PFSK-1 (cell line): ENCODE measurements around the gene MYH6.

Experiments
- FOXP2 ChIP-seq: optimal IDR thresholded peaks from 2 replicates; pipeline ENCODE3; 2011; ENCODE audit warnings: borderline replicate concordance, control low read depth, inconsistent platforms; ENCODE audit not compliant: insufficient read depth; ENCODE audit errors: extremely low read length, extremely low read depth
- POLR2AphosphoS5 ChIP-seq: IDR thresholded peaks from 2 replicates; pipeline ENCODE4 v1.6.1; 2012; ENCODE audit warnings: low read depth, mild to moderate bottlenecking, control low read depth, low read length, moderate library complexity
- SIN3A ChIP-seq: IDR thresholded peaks from 2 replicates; pipeline ENCODE4 v1.6.1; 2012; ENCODE audit warnings: mild to moderate bottlenecking, low read length, moderate library complexity, borderline replicate concordance; ENCODE audit not compliant: insufficient read depth
- TAF1 ChIP-seq: IDR thresholded peaks from 2 replicates; pipeline ENCODE4 v1.6.1; 2012; ENCODE audit warnings: low read length, control low read depth, borderline replicate concordance; ENCODE audit not compliant: insufficient read depth
- TF ChIP-seq, protein P1 (sequence below), 2 experiments: IDR thresholded peaks; 2 replicates each; pipeline versions ENCODE4 v1.6.1 to v1.8.0; 2011 to 2012; ENCODE audit warnings: low read depth in 2 of 2, low read length in 2 of 2, control low read depth in 1 of 2, inconsistent platforms in 1 of 2, mild to moderate bottlenecking in 1 of 2, moderate library complexity in 1 of 2; ENCODE audit not compliant: insufficient read depth in 1 of 2

The MYH6 gene

GRCh38 chr14:23382276-23382675, 25.8 kb downstream of the MYH6 start:
- no peak for TF ChIP-seq SIN3A
- TF ChIP-seq TAF1 = no peak
- TF ChIP-seq POLR2AphosphoS5 = no peak
- no peak for TF ChIP-seq FOXP2
- TF ChIP-seq, protein P1, sequence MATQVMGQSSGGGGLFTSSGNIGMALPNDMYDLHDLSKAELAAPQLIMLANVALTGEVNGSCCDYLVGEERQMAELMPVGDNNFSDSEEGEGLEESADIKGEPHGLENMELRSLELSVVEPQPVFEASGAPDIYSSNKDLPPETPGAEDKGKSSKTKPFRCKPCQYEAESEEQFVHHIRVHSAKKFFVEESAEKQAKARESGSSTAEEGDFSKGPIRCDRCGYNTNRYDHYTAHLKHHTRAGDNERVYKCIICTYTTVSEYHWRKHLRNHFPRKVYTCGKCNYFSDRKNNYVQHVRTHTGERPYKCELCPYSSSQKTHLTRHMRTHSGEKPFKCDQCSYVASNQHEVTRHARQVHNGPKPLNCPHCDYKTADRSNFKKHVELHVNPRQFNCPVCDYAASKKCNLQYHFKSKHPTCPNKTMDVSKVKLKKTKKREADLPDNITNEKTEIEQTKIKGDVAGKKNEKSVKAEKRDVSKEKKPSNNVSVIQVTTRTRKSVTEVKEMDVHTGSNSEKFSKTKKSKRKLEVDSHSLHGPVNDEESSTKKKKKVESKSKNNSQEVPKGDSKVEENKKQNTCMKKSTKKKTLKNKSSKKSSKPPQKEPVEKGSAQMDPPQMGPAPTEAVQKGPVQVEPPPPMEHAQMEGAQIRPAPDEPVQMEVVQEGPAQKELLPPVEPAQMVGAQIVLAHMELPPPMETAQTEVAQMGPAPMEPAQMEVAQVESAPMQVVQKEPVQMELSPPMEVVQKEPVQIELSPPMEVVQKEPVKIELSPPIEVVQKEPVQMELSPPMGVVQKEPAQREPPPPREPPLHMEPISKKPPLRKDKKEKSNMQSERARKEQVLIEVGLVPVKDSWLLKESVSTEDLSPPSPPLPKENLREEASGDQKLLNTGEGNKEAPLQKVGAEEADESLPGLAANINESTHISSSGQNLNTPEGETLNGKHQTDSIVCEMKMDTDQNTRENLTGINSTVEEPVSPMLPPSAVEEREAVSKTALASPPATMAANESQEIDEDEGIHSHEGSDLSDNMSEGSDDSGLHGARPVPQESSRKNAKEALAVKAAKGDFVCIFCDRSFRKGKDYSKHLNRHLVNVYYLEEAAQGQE (IDR thresholded peaks at IDR 0.05; ENCODE audit: insufficient read depth in 1 of 2, low read depth in 2 of 2, low read length in 2 of 2) = no peak

- TF ChIP-seq TAF1 = no peak
- TF ChIP-seq POLR2AphosphoS5 = no peak
- TF ChIP-seq FOXP2 = no peak
- no peak for TF ChIP-seq SIN3A
- TF ChIP-seq, protein P1 (IDR thresholded peaks at IDR 0.05; ENCODE audit: insufficient read depth in 1 of 2, low read depth in 2 of 2, low read length in 2 of 2) = no peak
These were observed 26.2 kb downstream of the MYH6 start for GRCh38 chr14:23381871-23382270.

DNA sequence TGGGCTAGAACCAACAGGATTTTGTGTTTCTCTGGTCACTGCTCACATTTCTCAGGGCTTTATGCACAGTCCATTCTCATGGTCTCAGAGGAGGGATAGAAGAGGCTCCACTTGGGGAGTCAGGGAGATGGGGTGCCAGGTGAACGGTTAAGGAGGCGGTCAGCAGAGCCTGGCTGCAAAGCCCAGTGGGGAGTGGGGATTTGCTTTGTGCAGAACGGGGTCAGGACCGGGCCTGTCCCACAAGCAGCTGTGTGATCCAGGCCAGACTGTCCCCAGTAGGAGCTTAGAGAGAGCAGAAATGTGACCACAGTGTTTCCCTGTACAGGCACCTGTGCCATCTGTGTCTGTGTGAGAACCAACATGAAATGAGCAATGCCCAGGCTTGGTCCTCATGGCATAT, 27.1 kb downstream of the MYH6 start:
- TF ChIP-seq SIN3A (no peak), TAF1 (no peak), POLR2AphosphoS5 (no peak), FOXP2 (no peak)
- TF ChIP-seq, protein P1 (IDR thresholded peaks at IDR 0.05; ENCODE audit: insufficient read depth in 1 of 2, low read depth in 2 of 2, low read length in 2 of 2) = no peak

- TF ChIP-seq POLR2AphosphoS5 (no peak), TAF1 (no peak), SIN3A (no peak), FOXP2 (no peak)
- TF ChIP-seq, protein P1 (IDR thresholded peaks at IDR 0.05; ENCODE audit: insufficient read depth in 1 of 2, low read depth in 2 of 2, low read length in 2 of 2) = no peak
These were observed 27.7 kb downstream of the MYH6 start for GRCh38 chr14:23380197-23380914.
